ENCODE results near the gene TRABD2B.

TRABD2B gene

GRCh38 chr1:47778280-47778679, 218.9 kb downstream of the TRABD2B start:
- intact Hi-C loops (cut with DNase I) = no loop called here
- DNase-seq = no peak

GRCh38 chr1:47777322-47777721, 219.9 kb downstream of the TRABD2B start:
- DNase-seq = no peak
- intact Hi-C loops (cut with DNase I) = no loop called here

GRCh38 chr1:47776667-47777131, 220.5 kb downstream of the TRABD2B start:
- DNase-seq = no peak
- intact Hi-C loops (cut with DNase I) = no loop called here

- intact Hi-C loops (cut with DNase I) = no loop called here
- DNase-seq = no peak
Measured at GRCh38 chr1:47774986-47775834, 222.0 kb downstream of the TRABD2B start.

GRCh38 chr1:47772960-47773682, 224.1 kb downstream of the TRABD2B start:
- DNase-seq = no peak
- intact Hi-C loops (cut with DNase I) = no loop called here

- intact Hi-C loops (cut with DNase I) = no loop called here
- no peak for DNase-seq
Measured at GRCh38 chr1:47772281-47772680, 224.9 kb downstream of the TRABD2B start.

- DNase-seq = no peak
- intact Hi-C loops (cut with DNase I) = no loop called here
Measured at GRCh38 chr1:47771751-47772150, 225.4 kb downstream of the TRABD2B start.

GRCh38 chr1:47769983-47770382, 227.2 kb downstream of the TRABD2B start:
- intact Hi-C loops (cut with DNase I) = no loop called here
- no peak for DNase-seq

GRCh38 chr1:47769295-47769694, 227.9 kb downstream of the TRABD2B start:
- DNase-seq = no peak
- intact Hi-C loops (cut with DNase I) = no loop called here

- DNase-seq = no peak
- intact Hi-C loops (cut with DNase I) = no loop called here
Measured at GRCh38 chr1:47767741-47768100, 229.5 kb downstream of the TRABD2B start.

GRCh38 chr1:47766832-47767740, 230.1 kb downstream of the TRABD2B start:
- DNase-seq = no peak
- intact Hi-C loops (cut with DNase I) = no loop called here

GRCh38 chr1:47765742-47766485, 231.3 kb downstream of the TRABD2B start:
- DNase-seq = no peak
- intact Hi-C loops (cut with DNase I) = no loop called here

GRCh38 chr1:47765236-47765635, 231.9 kb downstream of the TRABD2B start:
- no peak for DNase-seq
- intact Hi-C loops (cut with DNase I) = no loop called here

GRCh38 chr1:47764461-47765046, 232.6 kb downstream of the TRABD2B start:
- no peak for DNase-seq
- intact Hi-C loops (cut with DNase I) = no loop called here

GRCh38 chr1:47763591-47764171, 233.5 kb downstream of the TRABD2B start:
- intact Hi-C loops (cut with DNase I) = no loop called here
- no peak for DNase-seq

GRCh38 chr1:47761974-47762373, 235.2 kb downstream of the TRABD2B start:
- intact Hi-C loops (cut with DNase I) = no loop called here
- peak in 1 of 42 donors; percentile 20 for DNase-seq

- DNase-seq = no peak
- intact Hi-C loops (cut with DNase I) = no loop called here
Measured at GRCh38 chr1:47761201-47761930, 235.8 kb downstream of the TRABD2B start.

All from head of caudate nucleus (tissue), 42 donors.